HuH-7.5 (cell line): ENCODE data around the gene PLEKHA6.

ENCODE experiments used
- DNase-seq: peaks from one replicate; pipeline ENCODE4 v3.0.0; 2011; ENCODE audit warnings: low spot score

The PLEKHA6 gene

DNA sequence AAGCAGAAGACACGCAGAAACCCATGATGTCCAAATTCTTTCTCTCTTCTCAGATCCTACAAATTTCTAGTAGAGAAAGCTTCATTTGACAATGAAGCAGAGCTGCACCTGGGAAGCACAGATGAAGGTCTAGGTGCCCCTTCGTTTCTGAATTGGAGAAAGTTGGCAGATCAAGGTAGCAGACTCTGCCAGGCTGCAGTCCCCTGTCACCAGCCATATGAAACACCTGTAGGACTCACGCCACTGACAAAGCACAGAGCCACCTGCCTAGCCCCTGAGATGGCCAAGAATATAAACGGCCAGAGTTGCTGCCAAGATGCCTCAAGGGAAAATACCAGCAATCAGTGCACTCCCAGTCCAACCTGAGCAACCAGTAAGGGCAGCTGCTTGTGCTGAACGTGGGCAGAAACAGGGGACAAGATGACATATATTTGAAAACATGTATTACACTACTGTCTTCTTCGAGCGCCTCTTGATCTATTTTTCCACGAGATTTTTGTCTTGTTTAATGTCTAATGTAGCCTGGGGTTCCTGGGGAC is 20.6 kb upstream of the PLEKHA6 start:
- no peak for DNase-seq

- DNase-seq: peak; percentile 48
These were observed 18.3 kb upstream of the PLEKHA6 start for GRCh38 chr1:204377800-204378668.

DNA sequence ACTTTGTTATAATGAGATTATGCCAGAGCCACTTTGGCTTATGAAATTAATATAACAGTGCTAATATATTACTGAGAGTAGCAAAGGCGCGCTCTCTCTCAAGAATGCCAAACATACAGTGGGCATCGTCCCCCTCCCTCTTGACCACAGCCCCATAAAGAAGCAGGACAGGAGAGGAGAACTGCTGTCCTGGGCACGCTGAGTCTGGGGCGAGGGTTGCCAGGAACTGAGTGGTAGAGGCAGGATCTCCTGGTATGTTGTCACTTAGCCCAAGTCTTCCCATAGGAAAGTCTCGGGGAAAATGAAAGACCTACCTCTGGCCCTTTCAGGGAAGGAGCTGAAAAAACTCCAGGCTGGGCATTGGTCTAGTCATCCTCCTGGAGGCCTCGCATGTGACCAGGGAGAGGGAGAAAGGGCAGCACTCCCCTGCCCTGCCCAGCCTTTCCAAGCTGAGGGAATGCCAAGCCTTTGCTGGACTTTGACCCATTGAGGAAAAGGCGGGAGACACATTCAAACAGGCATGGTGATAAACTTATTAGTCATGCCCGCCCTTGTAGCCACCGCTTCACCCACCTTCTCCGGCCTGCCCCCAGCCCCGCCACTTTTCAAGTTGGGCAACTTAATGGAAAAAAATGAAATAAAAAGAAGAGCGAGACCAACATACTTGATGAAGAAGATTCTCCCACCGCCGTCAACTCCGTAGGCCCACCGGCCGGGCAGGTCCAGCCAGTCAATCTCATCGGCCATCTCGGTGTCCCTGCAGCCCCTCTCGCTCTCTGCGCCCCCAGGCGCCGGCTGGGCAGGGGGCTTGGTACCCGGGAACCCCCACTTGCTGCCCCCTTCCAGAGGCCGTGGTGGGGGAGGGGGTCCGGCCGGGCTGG is 17.4 kb upstream of the PLEKHA6 start:
- no peak for DNase-seq

DNA sequence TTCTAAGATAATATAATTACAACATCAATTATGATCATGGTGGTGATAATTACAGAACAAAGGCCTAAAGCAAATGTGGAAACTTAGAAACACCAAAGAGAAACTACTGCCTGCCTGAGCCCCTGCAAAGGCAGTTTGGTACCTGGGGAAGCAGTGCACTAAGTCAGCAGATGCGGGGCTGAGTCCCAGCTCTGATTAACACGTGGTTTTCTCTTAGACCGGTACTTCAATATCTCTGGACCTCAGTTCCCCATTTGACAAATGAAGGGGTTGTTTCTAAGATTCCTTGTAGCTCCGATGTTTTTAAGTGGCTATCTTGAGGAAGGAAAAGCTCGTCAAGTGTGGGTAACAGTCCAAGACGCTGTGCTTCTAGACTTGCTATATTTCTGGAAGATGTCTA is 16.7 kb upstream of the PLEKHA6 start:
- no peak for DNase-seq

GRCh38 chr1:204373911-204374310 is 14.2 kb upstream of the PLEKHA6 start:
- no peak for DNase-seq

- DNase-seq: no peak
These were observed 10.4 kb upstream of the PLEKHA6 start for GRCh38 chr1:204370176-204370575.

DNA sequence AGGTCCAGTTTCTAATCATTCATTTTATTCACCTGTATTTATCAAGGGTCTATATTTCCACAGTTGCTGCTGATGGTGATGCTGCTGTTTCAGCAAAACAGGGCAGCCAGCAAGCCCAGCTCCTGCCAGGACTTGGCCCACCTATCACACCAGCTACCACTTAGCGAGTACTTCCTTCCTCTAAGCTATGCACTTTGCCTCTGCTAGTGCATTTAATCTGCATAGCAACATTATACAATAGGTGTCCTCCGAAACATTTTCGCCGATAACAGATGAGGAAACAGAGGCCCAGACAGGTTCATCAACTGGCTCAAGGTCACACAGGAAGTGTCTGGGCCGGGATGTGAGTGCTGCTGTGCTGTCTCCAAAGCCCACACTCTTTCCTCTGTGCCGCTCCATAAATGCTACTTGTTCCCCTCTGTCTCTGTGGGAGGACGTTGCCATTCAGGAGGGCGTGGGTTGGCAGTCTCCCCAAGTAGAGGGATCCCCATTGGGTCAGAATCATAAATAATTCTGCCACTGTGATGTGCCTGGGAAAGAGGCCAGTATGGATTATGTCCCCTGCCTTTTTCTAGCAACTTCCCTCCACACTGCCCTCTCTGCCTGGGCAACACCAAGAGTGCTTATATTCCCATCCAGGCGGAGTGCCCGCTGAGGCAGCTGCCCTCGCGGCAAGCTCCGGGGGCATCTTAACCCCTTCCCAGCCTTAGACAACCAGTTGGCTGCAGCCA is 9.4 kb upstream of the PLEKHA6 start:
- DNase-seq: no peak

GRCh38 chr1:204367956-204368355 is 8.2 kb upstream of the PLEKHA6 start:
- DNase-seq: no peak

DNA sequence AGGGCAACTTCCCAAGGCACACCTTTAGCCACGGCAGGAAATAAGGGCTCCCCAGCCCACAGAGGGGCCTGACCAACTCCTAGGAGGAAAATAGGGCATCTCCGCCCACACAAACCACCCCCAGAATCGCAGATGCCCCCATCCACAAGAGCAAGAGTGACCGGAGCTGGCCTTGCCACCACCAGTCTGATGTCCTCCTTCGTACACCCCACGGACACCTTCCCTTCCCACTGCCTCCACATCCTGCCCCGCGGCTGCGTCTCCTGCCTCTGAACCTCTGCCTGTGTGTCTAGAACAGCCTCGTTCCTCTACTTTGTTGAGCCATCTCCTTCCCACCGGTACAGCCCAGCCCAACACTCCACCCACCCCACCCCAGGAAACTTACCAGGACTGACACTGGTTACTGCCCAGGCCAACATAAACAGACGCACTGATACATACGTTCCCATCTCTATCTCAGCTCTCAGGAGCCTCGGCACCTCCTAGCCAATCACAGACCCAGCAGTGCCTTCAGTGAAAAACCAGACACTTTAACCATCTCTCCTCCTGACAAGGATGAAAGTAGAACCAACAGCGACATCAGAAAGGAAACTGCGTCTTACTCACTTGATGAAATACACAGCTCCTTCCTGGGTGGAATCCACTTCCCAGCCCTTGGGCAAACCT is 7.6 kb upstream of the PLEKHA6 start:
- DNase-seq: no peak

- peak; percentile 50 for DNase-seq
These were observed 7.0 kb upstream of the PLEKHA6 start for GRCh38 chr1:204366759-204367158.

- peak; percentile 64 for DNase-seq
These were observed 3.8 kb upstream of the PLEKHA6 start for GRCh38 chr1:204363335-204364114.

GRCh38 chr1:204362984-204363334 is 3.2 kb upstream of the PLEKHA6 start:
- DNase-seq: no peak

- DNase-seq: no peak
These were observed 2.1 kb upstream of the PLEKHA6 start for GRCh38 chr1:204361781-204362180.

GRCh38 chr1:204361341-204361771 is 1.6 kb upstream of the PLEKHA6 start:
- no peak for DNase-seq

GRCh38 chr1:204360314-204360713 is 585 bp upstream of the PLEKHA6 start:
- DNase-seq: no peak

DNA sequence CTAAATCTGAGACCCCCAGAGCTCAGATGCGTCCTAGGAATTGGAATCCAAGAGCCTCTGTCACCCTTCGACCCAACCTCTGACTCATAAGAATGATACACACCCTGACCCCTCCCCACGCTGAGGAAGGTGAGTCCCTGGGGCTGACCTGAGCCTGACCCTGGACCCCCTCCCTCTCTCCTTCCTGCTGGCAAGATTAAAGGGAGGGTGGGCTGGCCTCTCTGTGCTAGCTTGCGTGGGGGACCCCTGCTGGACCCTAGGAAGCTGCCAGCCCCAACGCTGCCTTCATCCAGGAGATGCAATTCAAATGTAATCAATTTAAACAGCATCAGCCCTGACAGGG is 627 bp downstream of the PLEKHA6 start:
- DNase-seq: no peak

GRCh38 chr1:204358605-204359004 is 1.1 kb downstream of the PLEKHA6 start:
- DNase-seq: no peak

DNA sequence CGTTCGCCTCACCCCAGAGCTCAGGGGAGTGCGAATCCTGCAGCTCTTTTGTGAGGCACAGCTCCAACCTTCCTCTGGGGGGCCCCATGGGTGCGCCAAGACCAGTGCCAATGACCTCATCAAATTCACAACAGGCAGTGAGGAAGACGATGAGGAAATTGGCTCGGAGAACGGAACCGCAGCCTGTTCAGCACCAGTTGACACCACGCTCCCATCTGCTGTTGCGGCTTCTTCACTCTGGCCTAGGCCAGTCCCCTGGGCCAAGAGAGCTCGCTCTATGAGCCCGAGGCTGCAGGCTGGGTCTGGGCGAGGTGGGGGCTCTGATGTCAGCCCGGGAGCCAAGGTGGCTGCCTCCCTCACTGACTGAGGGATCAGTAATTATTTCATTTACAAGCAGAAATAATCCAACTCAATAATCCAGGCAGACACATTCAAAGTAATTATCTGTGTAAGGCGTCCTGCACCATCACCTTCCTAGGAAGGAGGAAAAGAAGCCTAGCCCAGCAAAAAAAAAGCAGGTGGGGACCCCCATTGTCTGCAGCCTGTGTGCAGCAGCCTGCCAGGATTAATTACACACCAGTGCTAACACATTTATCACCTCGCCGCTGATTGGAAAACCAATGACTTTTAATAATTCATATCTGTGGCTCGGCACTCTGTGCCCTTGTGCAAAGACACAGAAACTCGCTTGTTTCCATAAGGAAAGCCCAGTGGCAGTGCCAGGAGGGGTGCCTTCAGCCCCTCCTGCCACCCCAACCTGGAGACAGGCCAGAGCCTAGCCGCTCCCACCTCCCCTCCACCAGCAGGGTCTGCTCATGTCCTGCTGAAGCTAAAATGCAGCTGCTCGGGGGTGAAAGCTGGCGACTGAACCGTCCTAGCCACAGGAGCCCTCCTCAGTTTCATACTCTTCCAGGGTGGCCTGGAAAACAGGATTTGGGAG is 1.9 kb downstream of the PLEKHA6 start:
- DNase-seq: no peak

DNA sequence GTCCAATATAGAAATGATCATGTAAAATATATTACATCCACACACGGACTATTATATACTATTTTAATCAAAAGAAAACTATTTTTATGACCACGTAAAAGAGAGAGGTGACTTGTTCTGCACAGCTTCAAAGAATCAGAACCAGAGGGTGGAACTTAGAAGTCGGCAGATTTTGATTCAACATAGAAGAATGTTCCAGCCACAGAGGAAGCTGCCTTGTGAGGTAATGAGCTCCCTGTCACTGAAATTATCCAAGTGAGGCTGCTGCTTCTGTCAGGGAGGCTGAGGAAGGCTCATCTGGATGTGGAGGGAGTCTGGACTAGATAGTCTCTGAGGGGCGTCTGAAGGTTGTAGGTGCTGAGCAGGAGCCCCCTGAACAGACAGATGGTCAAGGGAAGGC is 2.7 kb downstream of the PLEKHA6 start:
- no peak for DNase-seq

DNA sequence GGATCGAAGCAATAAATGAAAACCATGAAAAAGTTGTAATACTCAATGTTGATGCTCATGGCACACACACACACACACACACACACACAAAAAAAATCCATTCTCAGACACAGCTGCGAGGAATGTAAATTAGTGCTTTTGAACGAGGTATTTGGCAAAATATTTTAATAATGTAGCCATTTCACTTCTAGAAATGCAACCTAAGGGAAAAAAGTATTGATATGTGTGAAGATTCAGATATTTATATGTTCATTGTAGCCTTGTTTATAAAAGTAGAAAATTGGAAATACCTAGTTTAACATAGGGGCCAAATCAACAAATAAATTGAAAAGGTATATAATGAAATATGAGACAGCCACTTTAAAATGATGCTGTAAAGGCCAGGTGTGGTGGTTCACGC is 3.8 kb downstream of the PLEKHA6 start:
- no peak for DNase-seq
